Muscle of leg (tissue), 11 donors: ENCODE results near the gene ANKFN1. TPM values are rescaled to one million over a fixed set of nuclear protein-coding genes. Genes with fewer than 3 reads are reported as not detected.

Source experiments
- DNase-seq: peaks from one replicate; pipeline ENCODE4 v3.0.0; 2013
- H3K27ac ChIP-seq: one replicate; pipeline ENCODE4 v1.5.1; 2013; ENCODE audit warnings: mild to moderate bottlenecking, low read length, control low read depth
- H3K27me3 ChIP-seq: one replicate; pipeline ENCODE4 v1.6.1; 2013; ENCODE audit warnings: low read length; ENCODE audit not compliant: control insufficient read depth, insufficient read depth
- H3K36me3 ChIP-seq: one replicate; pipeline ENCODE4 v1.6.1; 2013; ENCODE audit warnings: low read length; ENCODE audit not compliant: control insufficient read depth, insufficient read depth
- H3K4me1 ChIP-seq: one replicate; pipeline ENCODE4 v1.6.1; 2013; ENCODE audit warnings: low read length; ENCODE audit not compliant: control insufficient read depth, insufficient read depth
- H3K4me3 ChIP-seq: one replicate; pipeline ENCODE4 v1.5.1; 2013; ENCODE audit warnings: low read length, control low read depth
- H3K9me3 ChIP-seq: replicated peaks from 2 replicates; pipeline ENCODE4 v1.6.1; 2013; ENCODE audit warnings: low read depth, low read length; ENCODE audit not compliant: control insufficient read depth
- WGBS: methylation state at CpG from one replicate; pipeline ENCODE4 v1.1.5; 2013; ENCODE audit warnings: missing lambda C conversion rate; ENCODE audit not compliant: insufficient coverage; 5-methylcytosine and 5-hydroxymethylcytosine counted together
- polyA plus RNA-seq, 8 donors: library from polyadenylated mRNA; unstranded; fragments of 120-200 nt; gene quantifications; one replicate each; pipeline versions ENCODE4 v1.2.1 to v1.2.3, GENCODE V29; 2013; ENCODE audit warnings: inconsistent platforms in 1 of 8, low replicate concordance in 1 of 8; ENCODE audit not compliant: insufficient read length in 8 of 8, insufficient read depth in 1 of 8
- total RNA-seq: library from RNA; stranded (reverse); fragments of 120-200 nt; gene quantifications from one replicate; pipeline ENCODE4 v1.2.4, GENCODE V29; 2013

The ANKFN1 gene
- total and polyA plus RNA-seq, 9 donors: 0.10 to 0.91 (median 0.39) TPM

DNA sequence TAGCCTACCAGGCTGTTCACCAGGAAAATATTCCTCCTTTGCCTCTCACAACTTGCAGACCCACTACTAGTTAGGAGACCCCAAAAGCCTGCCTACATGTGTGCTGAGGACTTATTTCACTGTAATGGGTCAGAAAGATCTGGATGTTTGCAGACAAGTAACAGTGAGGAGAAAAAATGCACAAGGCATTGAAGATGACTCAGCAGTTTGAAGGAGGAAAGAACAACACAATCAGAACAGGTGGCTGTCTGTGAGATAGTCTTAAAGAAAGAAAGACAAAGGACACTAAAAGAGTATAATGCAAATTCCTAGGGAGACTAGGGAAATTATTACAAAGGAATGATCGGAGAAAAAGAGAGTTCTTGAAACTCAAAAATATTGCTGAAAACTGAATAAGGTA lies 69.0 kb downstream of the ANKFN1 start:
- Histone ChIP-seq H3K9me3 (no peaks in the 10 kb centered on the region), H3K27ac (no peak overlapping the region), H3K4me1 (no peaks in the 10 kb centered on the region), H3K27me3 (no peaks in the 10 kb centered on the region), H3K36me3 (no peaks in the 10 kb centered on the region), H3K4me3 (no peak overlapping the region)
- DNase-seq: no peak
- WGBS: no CpG with 5 or more reads among the region's 1 CpG

DNA sequence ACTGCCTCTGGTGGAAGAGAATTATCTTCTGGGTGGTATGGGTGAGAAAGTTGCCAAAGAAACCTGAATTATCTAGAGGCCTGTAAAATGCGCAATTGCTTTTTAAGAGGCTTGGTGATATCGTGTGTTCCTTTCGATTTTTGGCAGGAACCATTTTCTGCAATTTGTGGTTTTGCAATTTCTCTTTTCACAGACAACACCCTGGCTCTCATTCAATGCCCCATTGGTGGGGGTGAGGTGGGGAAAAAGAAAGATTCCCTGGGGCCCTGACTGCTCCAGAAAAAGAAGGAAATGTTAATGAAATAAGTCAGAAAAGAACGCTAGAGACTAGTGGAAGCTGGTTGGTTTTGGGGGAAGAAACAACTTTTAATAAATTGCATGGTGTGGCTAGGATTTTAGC lies 77.4 kb downstream of the ANKFN1 start:
- no CpG with 5 or more reads among the region's 4 CpGs for WGBS
- Histone ChIP-seq H3K9me3 (no peaks in the 10 kb centered on the region), H3K36me3 (no peaks in the 10 kb centered on the region), H3K4me3 (no peak overlapping the region), H3K27ac (no peak overlapping the region), H3K4me1 (no peaks in the 10 kb centered on the region), H3K27me3 (no peaks in the 10 kb centered on the region)
- DNase-seq: no peak

DNA sequence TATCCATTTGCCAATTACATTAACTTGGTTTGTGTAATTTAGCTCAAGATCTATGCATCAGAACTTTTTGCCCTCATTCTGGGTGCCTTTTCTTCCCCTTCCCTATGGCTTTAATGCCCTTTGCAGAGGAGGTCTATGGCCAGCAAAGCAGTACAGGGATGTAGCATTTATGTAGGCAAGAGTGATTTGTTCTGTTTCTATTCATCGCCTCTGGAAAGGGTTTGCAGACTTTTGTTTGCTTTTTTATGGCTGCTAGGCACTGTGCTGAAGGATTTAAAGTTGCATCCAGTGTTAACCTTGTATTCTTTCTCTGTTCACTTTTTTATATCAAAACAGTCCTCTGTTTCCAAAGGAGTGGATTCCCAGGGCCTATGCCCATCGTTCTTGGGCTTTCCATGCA lies 78.0 kb downstream of the ANKFN1 start:
- H3K27me3 ChIP-seq: no peaks in the 10 kb centered on the region
- no peaks in the 10 kb centered on the region for H3K4me1 ChIP-seq
- H3K27ac ChIP-seq: no peak overlapping the region
- H3K4me3 ChIP-seq: no peak overlapping the region
- H3K9me3 ChIP-seq: no peaks in the 10 kb centered on the region
- no peak for DNase-seq
- WGBS: 60% methylated on average over 1 of the region's 2 CpGs
- no peaks in the 10 kb centered on the region for H3K36me3 ChIP-seq

DNA sequence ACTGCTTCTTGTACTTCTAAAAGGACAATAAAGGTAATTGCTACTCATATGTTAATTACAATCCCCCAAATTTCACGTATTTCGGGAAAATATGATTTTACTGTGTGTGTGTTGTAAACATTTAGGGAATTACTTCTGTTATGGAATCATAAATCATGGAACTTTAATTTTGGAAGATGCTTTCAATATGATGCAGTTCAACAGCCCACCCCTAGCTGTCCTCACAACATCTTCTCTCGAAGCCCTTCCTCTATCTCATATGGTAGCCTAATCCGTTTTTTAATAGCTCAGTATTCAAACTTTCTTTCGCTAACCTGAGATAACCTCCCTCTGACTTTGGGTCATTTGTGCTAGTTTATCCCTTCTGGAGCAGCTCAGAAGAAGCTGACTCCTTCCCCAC lies 78.4 kb downstream of the ANKFN1 start:
- DNase-seq: no peak
- H3K9me3 ChIP-seq: no peaks in the 10 kb centered on the region
- H3K27me3 ChIP-seq: no peaks in the 10 kb centered on the region
- no peak overlapping the region for H3K4me3 ChIP-seq
- no peak overlapping the region for H3K27ac ChIP-seq
- H3K4me1 ChIP-seq: no peaks in the 10 kb centered on the region
- WGBS: 71% methylated on average over 3 of the region's 5 CpGs
- no peaks in the 10 kb centered on the region for H3K36me3 ChIP-seq

DNA sequence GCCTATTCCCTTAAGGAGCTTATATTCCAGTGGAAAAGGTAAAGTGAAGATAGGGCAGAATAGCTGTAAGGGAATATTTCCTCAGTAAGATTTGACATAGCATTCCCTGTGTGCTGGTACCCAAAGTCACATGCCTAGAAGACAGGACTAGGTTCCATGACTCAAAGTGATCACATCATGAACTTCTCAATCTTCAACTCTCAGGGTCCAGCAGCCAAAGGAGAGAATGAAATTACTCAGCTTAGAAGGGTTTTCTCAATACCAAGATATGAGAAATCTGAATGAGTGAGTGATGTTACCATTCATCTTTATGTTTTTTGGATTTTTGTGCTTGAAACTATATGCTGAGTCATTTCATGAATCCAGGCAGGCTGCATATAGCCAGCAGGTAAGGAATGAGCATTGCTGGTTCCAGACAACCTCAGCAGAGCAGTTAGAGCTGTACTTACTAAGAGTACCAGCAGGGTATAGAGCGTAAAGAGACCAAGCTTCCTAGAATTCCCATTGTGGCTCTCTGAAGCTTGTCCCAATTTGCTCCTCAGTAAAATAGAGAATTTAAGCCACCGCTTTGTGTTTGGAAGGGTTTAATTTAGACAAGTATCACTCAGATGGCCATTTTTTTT lies 91.1 kb downstream of the ANKFN1 start:
- no CpG with 5 or more reads among the region's 2 CpGs for WGBS
- H3K9me3 ChIP-seq: no peaks in the 10 kb centered on the region
- H3K27me3 ChIP-seq: no peaks in the 10 kb centered on the region
- no peak overlapping the region for H3K27ac ChIP-seq
- H3K4me1 ChIP-seq: no peaks in the 10 kb centered on the region
- DNase-seq: no peak
- no peaks in the 10 kb centered on the region for H3K36me3 ChIP-seq
- H3K4me3 ChIP-seq: no peak overlapping the region

DNA sequence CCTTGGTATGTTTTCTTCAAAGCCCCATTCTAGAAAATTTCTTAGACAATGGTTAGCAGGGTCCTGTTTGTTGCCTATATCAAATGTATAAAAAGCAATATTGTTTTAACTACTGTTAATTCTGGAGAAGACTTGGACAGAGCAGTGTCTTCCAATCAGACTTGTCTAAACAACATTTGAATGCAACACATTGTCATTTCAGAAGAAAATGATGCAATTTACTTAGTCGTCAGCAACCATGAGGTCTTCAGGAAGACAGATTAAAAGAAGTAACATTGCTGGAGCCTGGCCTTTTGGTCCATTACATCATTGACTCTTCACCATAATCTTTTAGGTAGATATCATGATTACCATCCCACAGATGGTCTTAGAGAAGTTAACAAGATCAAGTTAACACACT lies 94.5 kb downstream of the ANKFN1 start:
- no peak overlapping the region for H3K4me3 ChIP-seq
- H3K9me3 ChIP-seq: no peaks in the 10 kb centered on the region
- H3K27me3 ChIP-seq: no peaks in the 10 kb centered on the region
- no peaks in the 10 kb centered on the region for H3K4me1 ChIP-seq
- H3K27ac ChIP-seq: no peak overlapping the region
- WGBS: 100% methylated on average over 1 of the region's 1 CpG
- no peaks in the 10 kb centered on the region for H3K36me3 ChIP-seq
- no peak for DNase-seq

DNA sequence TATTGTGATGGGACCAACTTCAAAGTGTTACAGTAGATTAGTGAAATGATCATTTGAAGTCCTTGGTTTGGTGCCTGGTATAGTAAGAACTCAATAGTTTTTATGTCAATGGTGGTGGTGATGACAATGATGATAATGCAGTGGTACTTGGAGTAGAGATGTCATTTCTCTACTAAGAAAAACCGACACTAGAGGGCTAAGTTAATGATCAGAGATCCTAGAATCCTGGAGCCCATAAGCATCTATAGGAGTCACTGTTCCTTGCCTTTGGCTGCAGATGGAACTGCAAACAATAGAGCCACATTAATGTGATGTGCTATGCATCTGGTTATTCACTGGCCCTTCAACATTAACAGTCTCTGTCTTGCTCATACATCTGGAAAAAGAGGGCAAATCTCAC lies 103.8 kb downstream of the ANKFN1 start:
- Histone ChIP-seq H3K4me3 (no peak overlapping the region), H3K4me1 (no peaks in the 10 kb centered on the region), H3K9me3 (no peaks in the 10 kb centered on the region), H3K27me3 (no peaks in the 10 kb centered on the region), H3K36me3 (no peaks in the 10 kb centered on the region), H3K27ac (no peak overlapping the region)
- DNase-seq: no peak
- 57% methylated on average over 1 of the region's 1 CpG for WGBS

DNA sequence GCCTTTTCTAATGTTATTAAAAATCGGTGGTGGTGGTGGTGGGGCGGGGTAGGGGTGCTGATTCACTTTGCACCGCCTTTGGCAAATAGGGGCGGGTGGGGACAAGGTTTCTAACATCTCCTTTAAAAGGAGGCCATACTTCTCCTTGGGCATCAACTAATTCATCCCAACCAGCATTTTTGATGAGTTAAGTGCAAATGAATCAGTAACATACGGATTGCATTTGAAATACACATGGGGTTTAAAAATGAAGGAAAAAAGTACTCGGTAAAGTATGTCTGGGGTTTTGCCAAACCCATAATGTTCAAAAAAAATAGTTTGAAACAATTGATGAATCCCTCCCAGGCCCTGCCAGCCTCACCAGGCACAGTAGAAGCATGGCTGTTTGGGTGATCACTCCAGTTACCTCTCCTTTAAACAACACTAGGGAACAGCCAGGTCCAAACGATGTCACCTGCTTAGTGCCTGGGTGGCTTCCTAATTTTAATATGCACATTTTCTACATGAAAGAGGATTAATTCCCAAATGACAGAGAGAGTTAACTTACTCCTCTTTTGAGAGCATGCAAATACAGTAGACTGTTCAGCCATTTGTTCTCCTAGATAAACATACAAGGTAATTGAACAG lies 107.2 kb downstream of the ANKFN1 start:
- Histone ChIP-seq H3K4me3 (no peak overlapping the region), H3K27ac (no peak overlapping the region), H3K9me3 (no peaks in the 10 kb centered on the region), H3K27me3 (no peaks in the 10 kb centered on the region), H3K4me1 (no peaks in the 10 kb centered on the region), H3K36me3 (no peaks in the 10 kb centered on the region)
- peak; percentile 3 for DNase-seq
- 60% methylated on average over 1 of the region's 7 CpGs for WGBS

DNA sequence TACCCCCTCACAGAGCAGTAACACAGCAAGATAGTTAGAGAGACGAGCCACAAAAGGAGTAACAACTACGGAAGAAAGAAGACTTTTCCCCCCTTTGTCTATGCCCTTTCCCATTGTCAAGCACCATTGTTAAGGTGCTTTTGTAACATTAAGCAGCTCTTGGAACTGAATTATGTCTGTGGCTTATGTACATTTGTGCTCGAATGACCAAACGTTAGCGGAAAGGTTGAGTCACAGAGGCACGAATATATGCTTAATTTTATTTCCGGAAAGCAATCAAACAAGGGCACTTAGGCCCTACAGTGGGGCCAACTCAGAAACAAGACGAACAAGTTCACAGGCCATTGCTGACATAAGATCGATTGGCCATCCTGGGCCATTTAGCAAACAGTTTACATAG lies 109.5 kb downstream of the ANKFN1 start:
- 89% methylated on average over 7 of the region's 9 CpGs for WGBS
- H3K36me3 ChIP-seq: no peaks in the 10 kb centered on the region
- H3K27me3 ChIP-seq: no peaks in the 10 kb centered on the region
- no peaks in the 10 kb centered on the region for H3K9me3 ChIP-seq
- no peak overlapping the region for H3K4me3 ChIP-seq
- H3K4me1 ChIP-seq: no peaks in the 10 kb centered on the region
- no peak overlapping the region for H3K27ac ChIP-seq
- no peak for DNase-seq

DNA sequence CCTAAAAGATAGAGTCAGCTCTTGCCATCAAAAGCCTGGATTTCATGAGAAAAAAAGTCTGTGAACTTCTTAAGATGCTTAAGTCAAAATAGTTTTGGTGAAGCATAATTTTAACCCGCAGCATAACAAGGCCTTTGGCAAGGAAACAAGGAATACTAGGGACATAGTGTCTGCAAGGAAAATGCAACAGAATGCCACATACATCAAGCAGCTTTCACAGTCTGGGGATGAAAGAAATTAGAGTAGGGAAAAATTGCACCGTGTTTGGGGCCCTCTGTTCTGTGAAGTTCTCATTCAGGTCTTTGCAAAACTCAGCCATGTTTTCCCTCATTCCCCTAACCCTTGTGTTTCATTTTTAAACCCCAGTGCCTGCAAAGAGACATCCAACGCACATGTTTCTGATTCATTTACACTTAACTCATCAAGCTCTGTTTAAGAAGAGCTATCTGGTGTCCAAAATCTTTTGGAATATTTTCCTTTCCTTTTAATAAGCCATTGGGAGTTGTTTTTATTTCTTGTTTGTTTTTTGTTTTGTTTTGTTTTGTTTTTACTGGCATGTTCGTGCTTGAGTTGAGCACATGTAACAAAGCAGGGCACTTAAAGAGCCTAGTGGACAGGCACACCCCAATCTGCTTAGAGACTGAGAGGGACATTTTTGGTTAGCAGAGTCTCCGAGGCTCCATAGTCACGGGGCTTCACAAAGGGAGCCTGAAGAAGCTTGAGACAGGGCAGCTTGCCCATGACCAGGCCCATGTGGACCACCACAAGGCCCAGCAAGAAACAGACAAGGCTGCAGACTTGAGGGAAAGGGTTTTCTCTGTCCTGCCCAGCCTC lies 116.5 kb downstream of the ANKFN1 start:
- 51% methylated on average over 3 of the region's 6 CpGs for WGBS
- H3K27ac ChIP-seq: no peak overlapping the region
- H3K4me1 ChIP-seq: no peaks in the 10 kb centered on the region
- H3K9me3 ChIP-seq: no peaks in the 10 kb centered on the region
- no peak overlapping the region for H3K4me3 ChIP-seq
- no peaks in the 10 kb centered on the region for H3K36me3 ChIP-seq
- peak; percentile 59 for DNase-seq
- H3K27me3 ChIP-seq: no peaks in the 10 kb centered on the region
